GM18526 (cell line): ENCODE measurements around the gene SUFU.

Source experiments
- POLR2A ChIP-seq: IDR thresholded peaks from 3 replicates; pipeline ENCODE4 v1.6.1; 2011; ENCODE audit not compliant: insufficient read length; ENCODE audit errors: extremely low read depth

The SUFU gene

DNA sequence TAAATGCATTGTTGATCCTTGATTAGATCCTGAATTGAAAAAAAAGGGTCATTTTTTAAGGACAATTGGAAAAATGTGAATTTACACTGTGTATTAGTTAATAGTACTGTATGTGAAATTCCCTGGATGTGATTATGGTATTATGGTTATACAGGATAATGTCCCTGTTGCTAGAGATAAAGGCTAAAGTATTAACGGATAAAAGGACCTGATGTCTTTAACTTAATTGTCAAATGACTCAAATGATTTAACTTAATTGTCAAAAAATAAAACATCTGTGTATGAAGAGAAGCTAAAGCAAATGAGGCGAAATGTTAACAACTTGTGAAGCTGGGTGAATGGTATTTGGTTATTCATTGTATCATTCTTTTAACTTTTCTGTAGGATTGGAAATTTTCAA lies 48.8 kb downstream of the SUFU start:
- TF ChIP-seq POLR2A: no peak

DNA sequence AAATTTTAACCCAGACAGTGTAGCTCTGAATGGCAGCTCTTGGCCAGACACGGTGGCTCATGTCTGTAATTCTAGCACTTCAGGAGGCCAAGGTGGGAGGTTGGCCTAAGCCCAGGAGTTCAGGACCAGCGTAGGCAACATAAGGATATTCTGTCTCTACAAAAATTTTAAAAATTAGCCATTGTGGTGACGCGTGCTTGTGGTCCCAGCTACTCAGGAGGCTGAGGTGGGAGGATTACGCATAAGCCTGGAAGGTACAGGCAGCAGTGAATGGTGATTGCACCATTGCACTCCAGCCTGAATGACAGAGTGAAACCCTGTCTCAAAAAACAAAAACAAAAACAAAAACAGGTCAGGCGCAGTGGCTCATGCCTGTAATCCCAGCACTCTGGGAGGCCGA lies 50.0 kb downstream of the SUFU start:
- no peak for TF ChIP-seq POLR2A

DNA sequence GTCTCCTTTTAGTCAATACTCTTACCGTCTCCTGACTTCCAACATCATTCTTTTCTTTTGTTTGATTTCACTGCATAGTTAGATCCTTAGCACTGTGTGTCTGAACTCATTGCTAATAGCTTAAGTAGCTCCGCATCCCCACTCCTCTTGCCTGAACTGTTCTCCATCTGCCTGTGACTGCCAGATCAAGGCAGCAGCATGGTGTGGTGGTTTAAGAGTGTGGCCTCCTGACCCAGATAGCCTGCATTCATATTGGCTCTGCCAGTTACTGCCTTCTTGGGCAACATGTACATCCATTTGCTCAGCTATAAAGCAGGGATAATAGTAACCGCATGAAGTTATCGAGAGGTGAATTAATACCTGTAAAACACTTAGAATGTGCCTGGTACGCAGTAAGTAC lies 50.8 kb downstream of the SUFU start:
- no peak for TF ChIP-seq POLR2A

DNA sequence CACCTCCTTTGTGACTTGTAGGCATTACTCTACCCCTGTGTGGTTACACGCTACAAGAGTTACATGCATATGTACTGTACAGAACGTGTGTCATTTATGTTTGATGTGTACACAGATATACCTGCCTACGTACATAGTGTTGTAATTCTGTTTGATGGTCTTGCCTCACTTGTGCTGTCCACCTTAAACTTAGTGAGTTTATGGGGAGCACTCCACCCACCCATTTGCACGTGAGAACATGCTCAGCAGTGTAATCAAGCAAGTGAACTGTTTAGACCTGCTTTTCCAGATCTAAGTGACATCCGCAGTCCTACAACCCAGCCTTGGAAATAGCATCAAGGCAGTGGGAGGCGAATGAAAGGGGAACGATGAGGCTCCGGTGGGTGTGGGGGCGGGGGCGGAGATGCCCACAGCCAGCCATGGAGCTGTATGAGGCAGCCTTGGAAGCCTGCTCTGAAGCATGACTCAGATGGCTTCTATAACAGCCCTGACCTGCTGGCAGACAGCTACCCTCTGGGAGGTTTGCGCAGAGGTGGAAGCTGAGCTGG lies 52.1 kb downstream of the SUFU start:
- no peak for TF ChIP-seq POLR2A

DNA sequence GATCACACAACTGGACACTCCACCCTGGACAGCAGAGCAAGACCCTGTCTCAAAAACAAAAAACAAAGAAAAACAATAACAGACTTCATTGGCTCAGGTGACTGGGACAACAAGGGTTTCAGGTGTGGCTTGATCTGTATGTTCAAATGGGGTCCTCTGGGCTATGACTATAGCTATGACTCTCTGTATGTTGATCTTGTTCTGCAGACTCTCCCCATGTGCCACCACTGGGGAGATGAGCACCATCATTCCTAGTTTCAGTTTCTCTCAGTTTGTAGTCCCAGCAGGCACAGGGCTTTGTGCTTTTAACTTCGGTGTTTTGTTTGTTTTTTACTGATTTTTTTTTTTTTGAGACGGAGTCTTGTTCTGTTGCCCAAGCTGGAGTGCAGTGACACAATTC lies 53.8 kb downstream of the SUFU start:
- TF ChIP-seq POLR2A: no peak

DNA sequence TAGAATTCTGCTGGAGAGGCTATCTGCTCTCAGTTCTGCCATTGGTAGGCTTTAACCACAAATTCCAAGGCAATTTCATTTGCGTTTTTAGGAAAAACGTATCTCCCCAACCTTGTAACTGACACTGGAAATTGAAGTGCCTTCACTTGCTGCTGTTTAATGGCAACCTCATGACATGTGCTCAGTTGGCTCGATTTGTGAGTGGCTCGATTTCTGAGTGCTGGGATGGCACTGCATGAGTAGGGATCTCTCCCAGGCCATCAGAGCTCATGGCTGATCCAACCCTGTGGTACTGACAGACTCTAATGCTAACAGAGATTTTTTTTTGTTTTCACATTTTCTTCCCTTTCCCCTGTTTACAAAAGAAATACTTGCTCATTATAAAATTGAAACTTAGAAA lies 56.0 kb downstream of the SUFU start:
- TF ChIP-seq POLR2A: no peak

DNA sequence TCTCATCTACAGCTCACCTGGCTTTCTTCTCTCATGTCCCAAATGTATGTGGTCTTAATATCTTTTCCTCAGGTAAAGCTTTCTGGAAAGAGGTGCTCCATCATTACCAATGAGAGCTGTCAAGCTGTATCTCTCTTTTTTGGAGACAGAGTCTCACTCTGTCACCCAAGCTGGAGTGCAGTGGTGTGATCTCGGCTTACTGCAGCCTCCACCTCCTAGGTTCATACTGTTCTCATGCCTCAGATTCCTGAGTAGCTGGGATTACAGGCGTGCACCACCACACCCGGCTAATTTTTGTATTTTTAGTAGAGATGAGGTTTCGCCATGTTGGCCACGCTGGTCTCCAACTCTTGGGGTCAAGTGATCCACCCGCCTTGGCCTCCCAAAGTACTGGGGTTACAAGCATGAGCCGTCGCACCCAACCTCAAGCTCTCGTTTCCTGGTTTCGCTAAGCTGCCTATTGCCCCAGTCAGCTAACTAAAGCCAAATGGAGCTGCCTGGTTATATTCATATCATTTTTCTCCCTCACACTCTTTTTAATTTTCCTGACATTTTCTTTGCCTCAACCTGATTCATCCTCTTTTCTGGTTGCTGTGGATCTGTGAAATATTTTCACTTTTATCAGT lies 60.5 kb downstream of the SUFU start:
- no peak for TF ChIP-seq POLR2A

DNA sequence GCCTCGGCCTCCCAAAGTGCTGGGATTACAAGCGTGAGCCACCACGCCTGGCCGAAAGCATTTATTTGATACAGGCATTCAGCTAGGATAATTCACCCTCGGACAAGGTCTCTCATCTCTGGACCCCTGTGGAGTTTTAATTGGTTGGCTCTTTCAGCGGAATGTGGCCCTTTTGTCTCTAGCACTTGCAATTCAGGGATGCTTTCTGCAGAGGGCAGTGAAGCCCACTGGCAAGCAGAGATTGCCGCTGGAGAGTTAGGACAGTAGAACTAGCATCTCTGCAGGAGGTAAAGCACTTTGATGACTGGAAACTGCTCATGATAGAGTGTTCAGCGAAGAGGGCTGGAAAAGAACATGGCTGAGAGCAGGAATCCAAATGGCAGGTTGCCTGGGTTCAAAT lies 62.0 kb downstream of the SUFU start:
- TF ChIP-seq POLR2A: no peak

DNA sequence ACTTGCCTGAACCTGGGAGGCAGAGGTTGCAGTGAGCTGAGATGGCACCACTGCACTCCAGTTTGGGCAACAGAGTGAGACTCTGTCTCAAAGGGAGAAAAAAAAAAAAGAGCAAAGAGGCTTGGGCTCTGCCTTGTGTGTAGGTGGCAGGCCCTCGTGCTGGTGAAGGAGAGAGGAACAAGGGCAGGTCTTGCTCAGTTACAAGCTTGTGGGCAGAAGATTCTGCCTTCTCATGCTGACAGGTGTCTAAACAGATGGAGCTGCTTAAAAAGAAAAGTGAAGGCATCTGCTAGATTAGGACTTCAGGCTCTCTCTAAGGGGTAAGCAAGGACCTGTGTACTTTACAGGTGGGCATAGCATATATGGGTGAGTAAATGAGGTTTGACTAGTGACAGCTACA lies 75.0 kb downstream of the SUFU start:
- no peak for TF ChIP-seq POLR2A

DNA sequence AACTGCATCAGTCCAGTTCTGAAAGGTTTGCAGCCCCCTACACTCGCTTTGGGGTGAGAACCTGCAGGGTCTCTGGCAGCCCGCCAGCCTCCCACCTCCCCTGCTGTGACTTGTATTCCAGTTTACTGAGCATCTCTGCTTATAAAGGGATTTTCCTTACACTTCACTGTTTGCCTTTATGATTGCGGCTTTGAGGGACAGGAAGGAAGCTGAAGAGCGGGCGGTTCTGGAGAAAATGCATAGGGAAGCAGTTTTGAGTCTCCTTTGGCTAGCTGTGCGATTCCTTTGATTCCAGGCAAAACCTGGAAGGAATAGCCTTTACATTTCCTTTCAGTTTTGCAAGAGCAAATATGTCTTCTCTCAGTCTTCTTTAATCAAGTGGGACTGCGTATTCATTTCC lies 75.6 kb downstream of the SUFU start:
- TF ChIP-seq POLR2A: no peak

DNA sequence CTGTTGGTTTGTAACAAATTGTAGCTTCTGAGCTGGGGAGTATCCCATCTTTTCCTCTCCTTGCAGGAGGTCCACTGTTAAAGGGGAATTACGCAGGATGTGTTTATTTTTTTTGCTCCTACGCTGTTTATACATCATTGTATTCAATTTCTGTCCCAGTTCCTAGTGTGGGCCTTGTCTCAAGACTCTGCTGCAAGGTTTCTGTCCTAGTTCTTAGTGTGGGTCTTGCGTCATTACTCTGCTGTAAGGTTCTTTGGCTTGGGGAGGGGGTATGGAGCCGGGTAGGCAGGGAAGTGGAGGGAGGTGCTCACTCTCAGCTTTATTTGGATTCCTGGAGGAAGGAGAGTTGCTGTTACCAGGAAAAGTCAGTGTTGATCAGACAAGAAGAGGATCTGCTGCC lies 76.5 kb downstream of the SUFU start:
- no peak for TF ChIP-seq POLR2A

DNA sequence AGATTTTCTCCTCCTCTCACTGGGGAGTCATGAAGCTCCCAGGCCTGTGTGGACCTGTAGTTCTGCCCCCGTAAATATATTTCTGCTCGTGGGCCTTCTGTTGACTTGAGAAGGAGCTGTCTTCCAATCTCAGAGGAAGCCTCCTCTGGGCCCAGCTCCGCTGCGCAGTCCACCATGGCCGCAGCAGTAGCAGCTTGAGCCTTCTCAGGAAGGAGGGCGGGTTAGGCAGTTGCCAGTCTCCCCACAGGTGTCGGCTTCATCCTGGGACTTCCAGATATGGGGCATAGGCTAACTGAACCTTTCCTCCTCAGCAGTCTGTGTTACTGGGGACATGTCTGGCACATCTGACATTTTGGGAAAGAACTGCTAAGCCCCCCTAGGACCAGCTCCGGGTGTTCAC lies 77.6 kb downstream of the SUFU start:
- TF ChIP-seq POLR2A: no peak

DNA sequence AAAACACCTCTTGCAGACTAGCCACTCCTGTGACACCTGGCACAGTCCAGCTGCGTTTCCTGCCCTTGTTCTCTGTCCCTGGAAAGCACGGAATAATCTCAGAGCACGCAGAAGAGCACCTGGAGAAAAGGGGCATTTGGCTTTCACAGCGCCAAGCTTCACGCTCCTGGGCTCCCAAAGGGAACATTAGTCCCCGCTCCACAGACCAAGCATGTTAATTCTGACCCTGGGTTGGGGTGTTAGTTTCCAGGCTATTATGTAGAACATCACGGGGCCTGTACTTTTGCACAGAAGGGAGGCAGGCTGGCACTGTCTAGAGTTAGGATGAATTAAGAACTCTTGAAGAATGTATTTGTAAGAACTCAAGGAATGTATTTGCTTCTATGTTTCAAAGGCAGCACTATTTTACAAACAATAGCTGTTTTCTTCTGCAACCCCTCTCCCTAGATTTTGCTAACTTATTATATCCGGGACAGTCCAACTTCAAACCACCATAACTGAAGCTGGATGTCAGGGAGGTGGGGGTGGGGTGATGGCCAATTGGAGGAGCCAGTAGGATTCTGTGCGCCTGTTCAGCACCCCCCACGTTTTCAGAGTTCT lies 78.3 kb downstream of the SUFU start:
- no peak for TF ChIP-seq POLR2A

DNA sequence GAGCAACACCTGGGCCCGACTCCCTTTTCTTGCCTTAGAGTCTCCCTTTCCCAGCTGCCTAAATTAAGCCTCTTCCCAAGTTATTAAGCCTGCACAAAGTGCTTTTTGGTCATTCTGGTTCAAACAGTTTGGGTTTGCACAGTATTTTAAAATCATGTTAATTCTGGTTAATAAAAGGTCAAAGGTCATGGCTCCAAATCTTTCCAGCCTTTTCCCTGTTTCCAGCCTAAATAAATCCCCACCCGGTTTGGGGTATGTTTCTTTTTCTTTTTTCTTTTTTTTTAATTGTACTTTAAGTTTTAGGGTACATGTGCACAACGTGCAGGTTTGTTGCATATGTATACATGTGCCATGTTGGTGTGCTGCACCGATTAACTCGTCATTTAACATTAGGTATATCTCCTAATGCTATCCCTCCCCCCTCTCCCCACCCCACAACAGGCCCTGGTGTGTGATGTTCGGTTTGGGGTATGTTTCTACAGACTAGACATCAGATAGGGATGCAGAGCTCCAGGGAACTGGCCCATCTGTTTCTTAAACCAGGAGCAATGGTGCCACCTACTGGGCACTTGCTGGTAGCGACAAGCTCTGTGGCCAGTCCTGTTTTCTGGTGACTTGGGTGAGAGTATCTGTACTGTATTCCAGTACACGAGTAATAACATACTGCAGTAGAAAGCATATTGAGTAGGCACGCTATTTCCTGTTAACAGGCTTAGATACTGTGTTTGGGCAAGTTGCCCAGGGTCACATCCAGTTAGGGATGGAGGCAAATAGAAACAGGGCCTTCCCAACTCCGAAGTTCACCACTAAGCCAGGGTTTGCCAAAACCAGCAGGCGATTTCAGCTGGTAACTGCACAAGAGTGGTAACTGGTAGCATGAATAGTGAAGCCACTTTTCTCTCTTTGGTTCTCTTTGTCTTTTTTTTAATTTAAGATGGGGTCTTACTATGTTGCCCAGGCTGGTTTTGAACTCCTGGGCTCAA lies 80.0 kb downstream of the SUFU start:
- TF ChIP-seq POLR2A: no peak

DNA sequence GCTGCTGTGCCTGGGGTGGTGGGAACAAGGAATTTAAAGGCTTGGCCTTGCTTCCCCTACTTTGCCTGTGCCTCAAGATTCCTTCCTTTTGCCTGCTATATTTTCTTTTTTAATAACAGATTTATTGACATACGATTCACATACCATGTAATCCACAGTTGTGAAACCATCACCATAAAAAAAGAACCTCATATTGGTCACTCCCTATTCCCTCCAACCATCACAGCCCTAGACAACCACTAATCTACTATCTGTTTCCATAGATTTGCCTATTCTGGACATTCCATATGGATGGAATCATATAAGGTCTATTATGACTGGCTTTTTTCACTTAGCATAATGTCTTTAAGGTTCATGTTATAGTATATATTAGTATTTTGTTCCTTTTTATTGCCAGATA lies 81.3 kb downstream of the SUFU start:
- no peak for TF ChIP-seq POLR2A

DNA sequence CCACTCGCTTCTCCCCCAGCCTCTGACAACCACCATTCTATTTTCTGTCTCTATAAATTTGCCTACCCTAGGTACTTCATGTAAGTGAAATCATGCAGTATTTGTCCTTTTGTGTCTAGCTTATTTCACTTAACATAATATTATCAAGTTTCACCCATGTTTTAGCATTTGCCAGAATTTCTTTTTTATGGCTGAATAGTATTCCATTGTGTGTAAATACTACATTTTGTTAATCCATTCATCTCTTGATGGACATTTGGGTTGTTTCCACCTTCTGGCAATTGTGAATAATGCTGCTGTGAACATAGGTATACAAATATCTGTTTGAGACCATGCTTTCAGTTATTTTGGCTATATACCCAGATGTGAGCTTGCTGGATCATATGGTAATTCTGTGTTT lies 83.1 kb downstream of the SUFU start:
- TF ChIP-seq POLR2A: no peak
